C4-2B (cell line): ENCODE results near the gene NKD1.

Source experiments
- CTCF ChIP-seq: fragments of 450-650 bp; conservative IDR thresholded peaks from 2 replicates; pipeline ENCODE4 v1.5.1; 2017; ENCODE audit warnings: mild to moderate bottlenecking
- ZFX ChIP-seq: fragments of 450-650 bp; IDR thresholded peaks from 2 replicates; pipeline ENCODE4 v1.6.1; 2017

DNA sequence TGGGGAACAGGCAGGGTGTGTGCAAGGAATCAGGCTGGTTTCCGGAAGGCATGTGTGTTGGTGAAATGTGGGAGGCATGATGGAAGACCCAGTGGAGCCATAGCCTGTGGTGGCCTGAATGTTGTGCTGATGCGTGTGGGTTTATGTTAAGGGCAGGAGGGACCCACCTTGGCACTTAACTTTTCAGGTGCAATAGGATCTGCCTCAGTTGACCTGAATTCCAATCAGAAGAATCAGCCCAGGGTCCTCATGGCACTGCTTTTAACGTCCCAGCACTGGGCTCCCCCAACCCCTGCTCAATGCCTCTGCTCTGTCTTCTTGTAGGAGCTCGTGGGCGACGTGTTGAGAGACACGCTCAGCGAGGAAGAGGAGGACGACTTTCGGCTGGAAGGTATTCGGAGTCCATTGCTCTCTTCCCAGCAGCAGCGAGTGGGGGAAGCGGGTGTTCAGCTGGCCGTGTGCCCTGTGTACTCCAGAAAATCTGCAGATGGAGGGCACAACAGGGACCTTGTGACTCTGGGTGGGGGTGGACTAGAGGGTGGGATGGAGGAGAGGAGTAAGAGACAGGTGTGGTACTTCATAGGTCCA lies 59.9 kb downstream of the NKD1 start:
- TF ChIP-seq CTCF (no peak), ZFX (no peak)
